HG02798 (cell line): Measurements from ENCODE around the gene SHISA5.

ENCODE experiments used
- ATAC-seq: cut with Tn5 transposase; IDR thresholded peaks from one replicate; pipeline ENCODE4 v1.9.1; 2021; ENCODE audit warnings: mild to moderate bottlenecking; ENCODE audit not compliant: unreplicated experiment, poor library complexity

The SHISA5 gene

GRCh38 chr3:48434591-48435222 is 69.3 kb downstream of the SHISA5 start:
- no peak for ATAC-seq

DNA sequence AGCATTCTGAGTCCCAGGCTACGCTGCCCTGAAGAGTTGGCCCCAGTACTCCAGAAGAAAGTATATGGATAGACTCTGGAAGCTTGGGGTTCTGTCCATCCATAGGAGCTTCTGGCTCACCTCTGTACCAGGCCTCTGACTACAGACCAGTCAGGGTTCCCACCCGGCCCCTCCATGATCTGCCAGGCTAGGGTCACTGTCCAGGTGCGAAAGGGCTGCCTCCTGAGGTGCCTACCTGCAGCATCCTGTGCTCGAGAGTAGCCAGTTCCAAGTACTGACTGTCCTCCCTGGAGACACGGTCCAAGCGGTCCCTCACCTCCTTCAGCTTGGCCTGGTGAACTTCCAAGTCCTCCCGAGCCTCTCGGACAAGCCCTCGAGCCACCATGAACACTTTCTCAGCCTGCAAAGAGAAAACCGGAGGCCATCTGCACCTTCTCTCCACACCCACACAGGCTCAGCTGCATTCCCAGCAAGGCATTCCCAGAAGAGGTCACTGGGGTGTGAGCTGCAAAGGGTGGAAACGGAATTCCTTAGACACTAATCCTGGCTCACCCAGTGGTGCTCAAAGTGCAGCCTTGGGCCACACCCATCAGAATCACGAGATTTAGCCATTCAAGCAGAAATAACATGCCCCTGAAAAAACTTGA is 70.4 kb downstream of the SHISA5 start:
- no peak for ATAC-seq

- ATAC-seq, result no peak
Observed at GRCh38 chr3:48432411-48433371, 71.3 kb downstream of the SHISA5 start.

GRCh38 chr3:48431224-48432029 is 72.5 kb downstream of the SHISA5 start:
- ATAC-seq, result no peak

GRCh38 chr3:48430708-48431101 is 73.3 kb downstream of the SHISA5 start:
- ATAC-seq, result no peak

DNA sequence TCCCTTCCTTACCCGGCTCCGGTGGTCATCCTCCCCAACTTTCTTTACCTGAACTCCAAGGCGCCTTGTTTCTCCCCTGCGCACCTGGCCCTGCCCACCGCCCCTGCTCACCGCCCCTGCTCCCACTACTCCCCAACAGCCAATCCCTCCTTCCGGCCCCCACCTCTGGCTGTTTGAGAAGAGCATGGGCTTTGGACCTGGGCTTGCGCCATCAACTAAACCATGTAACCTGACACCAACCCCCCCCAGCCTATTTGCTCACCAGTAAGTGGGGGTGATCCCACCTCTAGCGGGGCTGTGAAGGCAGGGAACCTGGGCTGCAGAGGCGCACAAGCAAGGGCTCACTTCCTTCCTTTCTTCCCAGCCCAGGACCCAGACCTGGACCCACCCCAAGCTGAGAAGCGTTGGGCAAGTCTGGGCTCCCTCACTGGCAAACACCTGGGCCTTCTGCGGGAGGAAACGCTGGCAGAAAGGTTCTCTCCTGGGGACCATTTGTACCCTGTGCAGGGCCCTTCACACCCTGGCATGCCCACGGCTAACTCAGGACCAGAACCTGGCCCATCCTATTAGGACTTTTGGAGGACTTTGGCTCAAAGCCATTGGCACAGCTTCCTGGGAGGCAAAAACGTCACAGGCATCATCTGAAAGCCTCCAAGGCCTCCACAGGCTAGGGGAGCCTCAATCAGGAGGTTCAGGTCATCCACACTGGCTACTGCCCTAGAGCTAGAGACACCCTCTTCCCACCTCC is 73.8 kb downstream of the SHISA5 start, which contains the start of gene PLXNB1:
Gene PLXNB1, minus strand, starts transcription at position 127 of the 748 bp plus-strand sequence. CDS start 5,475 bp downstream, outside the sequence.
- no peak for ATAC-seq

- peak; percentile 48 for ATAC-seq
Observed at GRCh38 chr3:48429317-48429959, 74.5 kb downstream of the SHISA5 start.

- ATAC-seq, result peak; percentile 26
Observed at GRCh38 chr3:48428572-48429316, 75.2 kb downstream of the SHISA5 start.

- ATAC-seq, result no peak
Observed at GRCh38 chr3:48428088-48428571, 75.8 kb downstream of the SHISA5 start.

DNA sequence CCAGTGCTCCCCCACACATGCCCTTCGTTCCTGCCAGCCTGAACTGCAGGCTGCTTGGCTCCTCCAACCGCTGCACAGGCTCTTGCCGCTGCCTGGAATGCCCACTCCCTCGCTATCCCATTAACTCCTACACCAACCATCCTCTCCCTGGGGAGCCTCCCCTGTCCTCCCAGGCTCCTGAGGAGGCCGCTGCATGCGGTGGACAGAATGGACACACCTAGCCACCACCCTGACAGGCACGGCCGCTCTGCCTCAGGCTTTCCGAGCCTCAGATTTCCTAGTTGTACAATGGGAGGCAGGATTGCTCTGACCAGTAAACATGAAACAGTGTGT is 76.4 kb downstream of the SHISA5 start:
- no peak for ATAC-seq

DNA sequence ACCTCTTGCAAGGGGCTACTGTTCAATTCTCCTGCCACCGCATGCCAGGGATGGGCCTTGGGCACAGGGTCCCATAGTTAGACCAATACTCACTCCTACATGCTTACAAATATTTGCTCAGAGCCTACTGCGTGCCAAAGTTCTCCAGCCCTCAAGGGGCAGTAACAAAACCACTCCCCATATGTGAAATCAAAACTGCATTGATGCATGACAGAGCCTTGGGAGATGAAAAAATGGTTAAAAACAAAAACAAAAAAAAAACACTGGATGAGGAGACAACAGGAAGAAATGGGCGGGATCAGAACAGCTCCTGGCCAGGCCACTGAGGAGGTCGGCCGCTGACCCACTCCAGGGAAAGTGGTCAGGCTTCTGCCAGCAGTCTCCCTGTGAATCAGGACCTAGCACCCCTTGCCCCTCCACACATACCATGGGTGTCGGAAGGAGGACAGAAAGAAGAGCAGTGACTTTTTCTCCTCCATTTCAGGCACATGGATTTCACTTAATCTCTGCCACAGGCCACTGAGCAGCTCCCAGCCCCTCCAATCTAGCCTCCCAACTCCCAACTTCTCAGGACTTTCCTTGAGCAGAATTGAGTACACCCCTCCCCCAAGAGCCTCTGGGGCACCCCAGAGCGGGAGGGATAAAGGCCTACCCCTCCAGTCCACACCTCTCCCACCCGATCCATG is 76.9 kb downstream of the SHISA5 start:
- ATAC-seq, result no peak

- no peak for ATAC-seq
Observed at GRCh38 chr3:48426401-48426909, 77.5 kb downstream of the SHISA5 start.

DNA sequence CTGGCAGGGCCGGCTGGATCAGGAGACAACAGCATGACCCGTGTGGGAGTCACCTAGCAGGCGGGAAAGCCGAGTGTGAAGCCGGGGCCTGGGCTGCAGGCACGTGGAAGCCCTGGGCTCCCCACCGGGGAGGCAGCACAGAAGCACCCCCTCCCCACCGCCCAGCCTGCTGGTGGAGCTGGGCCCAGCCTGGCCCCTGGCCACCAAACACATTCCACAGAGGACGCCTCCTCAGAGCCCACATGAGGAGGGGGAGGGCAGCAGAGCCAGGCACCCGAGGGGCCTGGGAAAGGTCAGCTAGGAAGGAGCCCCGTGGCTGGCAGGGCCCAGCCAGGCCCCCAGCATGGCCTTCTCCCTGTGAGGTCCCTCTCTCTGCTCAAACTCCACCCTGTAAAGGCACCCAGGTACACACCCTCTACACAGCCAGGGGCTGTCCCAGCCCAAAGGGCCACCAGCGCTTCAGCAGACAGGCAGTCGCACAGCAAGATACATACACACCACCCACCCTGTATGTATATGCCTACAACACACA is 78.6 kb downstream of the SHISA5 start:
- ATAC-seq, result no peak

DNA sequence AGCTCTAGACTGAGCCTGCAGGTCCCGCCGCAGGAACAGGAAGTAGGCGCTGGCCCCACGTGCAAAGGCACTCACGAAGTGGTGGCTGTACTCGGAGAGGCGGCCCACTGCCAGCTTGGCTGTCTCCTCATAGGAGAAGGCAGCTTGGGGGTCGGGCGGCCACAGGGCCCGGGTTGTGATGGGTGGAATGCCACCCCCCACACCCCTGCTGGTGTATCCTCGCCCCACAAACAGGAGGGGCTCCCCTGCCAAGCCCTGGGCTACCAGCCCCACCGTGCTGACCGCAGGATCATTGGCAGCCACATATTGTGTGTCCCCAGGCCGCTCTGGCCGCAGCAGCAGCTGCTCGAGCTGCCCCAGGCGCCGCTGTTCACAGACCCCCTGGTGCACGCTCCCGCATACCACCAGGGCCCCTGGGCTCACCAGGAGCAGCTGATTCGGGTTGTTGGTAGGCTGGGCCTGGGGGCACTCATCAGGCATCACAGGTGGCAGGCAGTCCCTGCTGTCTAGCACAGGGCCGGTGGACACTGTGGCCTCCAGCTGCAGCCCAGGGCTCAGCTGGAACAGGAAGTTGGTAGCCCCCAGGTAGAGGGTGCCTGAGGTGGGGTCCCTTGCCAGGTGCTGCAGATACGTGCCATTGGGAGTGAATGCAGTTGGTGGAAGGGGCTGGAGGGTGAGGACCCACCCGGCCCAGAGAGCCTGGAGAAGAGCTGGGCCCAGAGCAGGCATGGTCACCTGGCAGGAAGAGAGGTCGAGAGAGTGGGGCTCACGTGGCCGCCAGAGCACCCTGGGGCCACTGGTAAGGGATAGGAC is 79.9 kb downstream of the SHISA5 start:
- ATAC-seq, result no peak

- ATAC-seq, result no peak
Observed at GRCh38 chr3:48423241-48423882, 80.6 kb downstream of the SHISA5 start.

GRCh38 chr3:48422681-48423080 is 81.3 kb downstream of the SHISA5 start:
- ATAC-seq, result no peak
